Stimulated activated CD8-positive, alpha-beta memory T cell treated with anti-CD3 and anti-CD28 coated beads, Interleukin-15, amount 100 ng/mL, for 48 hours (primary cell): ENCODE measurements around the gene TXNIP.
"Not testable (repeated sequence)": the region's sequence is repeated elsewhere in the genome, so short reads cannot be mapped to it uniquely, and the experiment has no call there.

ENCODE experiments used
- DNase-seq, 2 donors: peaks; one replicate each; pipeline ENCODE4 v3.0.0-alpha.2; 2020; ENCODE audit warnings: low read depth in 2 of 2

The TXNIP gene, protein sequence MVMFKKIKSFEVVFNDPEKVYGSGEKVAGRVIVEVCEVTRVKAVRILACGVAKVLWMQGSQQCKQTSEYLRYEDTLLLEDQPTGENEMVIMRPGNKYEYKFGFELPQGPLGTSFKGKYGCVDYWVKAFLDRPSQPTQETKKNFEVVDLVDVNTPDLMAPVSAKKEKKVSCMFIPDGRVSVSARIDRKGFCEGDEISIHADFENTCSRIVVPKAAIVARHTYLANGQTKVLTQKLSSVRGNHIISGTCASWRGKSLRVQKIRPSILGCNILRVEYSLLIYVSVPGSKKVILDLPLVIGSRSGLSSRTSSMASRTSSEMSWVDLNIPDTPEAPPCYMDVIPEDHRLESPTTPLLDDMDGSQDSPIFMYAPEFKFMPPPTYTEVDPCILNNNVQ

DNA sequence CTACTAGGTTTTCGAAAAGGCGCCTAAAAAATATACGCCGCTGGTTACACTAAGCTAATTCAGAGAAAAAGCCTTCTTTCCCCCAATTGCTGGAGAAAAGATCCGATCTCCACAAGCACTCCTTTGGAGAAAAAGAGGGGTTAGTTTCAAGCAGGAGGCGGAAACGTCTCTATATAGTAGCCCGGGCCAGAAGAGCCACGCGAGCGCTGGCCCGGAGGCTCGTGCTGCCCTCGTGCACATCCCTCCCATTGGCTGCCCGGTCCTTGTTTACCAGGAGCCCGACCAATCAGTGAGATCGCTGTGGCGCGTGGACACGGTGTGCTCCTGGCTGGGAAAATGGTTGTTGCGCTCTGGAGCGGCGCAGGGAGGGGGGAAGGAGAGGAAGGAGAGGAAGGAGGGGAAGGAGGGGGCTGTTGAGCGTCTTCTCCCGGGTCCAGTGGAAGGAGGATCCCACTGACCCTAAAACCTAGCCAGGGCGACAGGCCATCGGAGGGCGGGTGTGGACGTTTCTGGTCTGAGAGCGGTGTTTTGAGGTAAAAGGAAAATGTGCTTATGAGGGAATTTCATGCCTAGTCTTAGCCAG is at the start of gene TXNIP:
TXNIP (minus strand) TSS at position 147 of the 583 bp plus-strand sequence. CDS start 313 bp downstream, outside the sequence.
- DNase-seq, result peak; percentile 92

DNA sequence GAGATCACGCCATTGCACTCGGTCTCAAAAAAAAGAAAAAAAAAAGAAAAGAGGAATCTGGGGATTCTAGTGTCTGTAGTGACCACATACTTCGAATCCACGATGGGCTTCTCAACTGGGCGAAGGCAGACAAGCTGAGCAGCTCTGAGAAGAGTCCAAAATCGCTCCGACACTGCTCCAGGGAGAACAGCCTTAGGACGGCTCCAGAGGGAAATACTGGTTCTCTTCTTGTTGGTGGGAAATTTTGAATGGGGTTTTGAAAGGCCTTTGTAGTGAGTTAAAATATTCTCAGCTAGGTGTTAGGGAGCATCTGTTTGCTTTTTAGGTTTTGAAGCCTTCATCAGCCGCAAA is 43.4 kb upstream of the TXNIP start:
- no peak for DNase-seq

DNA sequence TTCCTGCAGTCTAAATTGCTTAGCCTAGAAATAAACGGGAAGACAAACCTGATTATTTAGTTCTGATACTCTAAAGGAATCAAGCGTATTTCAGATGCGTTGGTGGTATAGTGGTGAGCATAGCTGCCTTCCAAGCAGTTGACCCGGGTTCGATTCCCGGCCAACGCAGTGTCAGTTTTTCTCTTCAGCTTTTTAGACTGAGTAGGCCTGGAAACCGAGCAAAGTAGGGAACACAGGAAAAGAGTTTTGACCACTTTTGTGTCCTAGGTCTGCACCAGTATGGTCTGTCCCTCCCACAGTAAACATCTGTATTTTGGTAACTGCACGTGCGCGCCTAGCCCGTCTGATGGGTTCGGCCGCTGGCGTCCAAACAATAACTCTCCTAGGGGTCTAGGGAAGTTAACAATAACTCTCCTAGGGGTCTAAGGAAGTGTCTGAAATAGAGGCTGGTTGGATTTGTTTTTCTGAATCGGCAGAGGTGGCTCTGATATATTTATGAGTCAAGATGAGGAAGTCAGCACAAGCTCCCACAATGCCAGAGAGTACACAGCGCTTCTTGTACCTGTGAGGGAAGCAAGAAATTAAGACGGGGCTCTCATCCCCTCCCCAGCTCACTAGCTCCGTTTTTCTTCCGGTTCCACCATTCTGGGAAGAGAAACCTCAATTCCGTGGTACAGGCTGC is 40.7 kb upstream of the TXNIP start:
- DNase-seq, result peak; percentile 61 to 63

DNA sequence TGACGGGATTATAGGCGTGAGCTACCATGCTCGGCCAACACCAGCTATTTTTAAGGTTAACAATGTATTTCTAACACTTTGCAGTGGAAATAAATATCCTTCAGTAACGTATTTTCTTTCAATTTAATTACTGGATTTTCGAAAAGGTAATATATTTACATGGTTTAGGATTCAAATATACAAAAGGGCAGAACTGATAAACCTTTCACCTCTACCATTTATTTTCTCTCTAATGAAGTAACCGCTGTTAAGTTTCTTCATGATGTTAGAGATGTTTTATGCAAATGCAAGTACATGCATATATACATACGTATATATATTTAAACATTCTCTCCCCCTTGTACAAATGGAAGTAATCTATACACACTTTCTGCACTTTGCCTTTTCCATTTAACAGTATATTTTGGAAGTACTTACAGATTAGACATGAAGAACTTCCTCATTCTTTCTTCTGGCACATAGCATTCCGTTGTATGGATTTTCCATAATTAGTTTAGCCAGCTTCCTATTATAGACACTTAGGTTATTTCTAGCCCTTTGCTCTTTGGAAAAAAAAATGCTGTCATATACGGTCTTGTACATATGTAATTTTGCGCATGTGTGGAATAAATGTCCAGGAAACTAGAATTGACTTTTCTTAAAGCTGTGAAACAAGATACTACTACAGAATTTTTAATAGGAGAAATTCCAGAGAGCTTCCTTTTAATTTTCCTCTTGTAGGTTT is 40.0 kb upstream of the TXNIP start:
- DNase-seq, result no peak

DNA sequence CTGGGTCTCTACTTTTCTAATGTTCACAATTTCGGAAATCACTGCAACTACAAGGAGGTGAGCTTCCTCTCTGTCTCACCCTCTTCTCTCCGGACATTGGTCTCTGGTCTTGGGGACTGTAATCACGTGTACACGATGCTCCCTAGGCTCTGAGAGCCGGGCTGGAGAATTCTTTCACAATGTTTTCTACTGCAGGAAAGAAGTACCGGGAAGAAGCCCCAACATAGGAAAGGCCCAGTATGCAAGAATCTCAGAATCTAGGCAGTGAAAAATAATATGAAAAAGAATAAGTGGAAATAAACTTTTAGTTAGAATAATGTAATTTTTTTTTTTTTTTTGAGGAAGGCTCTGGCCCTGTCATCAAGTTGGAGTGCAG is 38.7 kb upstream of the TXNIP start:
- no peak for DNase-seq

DNA sequence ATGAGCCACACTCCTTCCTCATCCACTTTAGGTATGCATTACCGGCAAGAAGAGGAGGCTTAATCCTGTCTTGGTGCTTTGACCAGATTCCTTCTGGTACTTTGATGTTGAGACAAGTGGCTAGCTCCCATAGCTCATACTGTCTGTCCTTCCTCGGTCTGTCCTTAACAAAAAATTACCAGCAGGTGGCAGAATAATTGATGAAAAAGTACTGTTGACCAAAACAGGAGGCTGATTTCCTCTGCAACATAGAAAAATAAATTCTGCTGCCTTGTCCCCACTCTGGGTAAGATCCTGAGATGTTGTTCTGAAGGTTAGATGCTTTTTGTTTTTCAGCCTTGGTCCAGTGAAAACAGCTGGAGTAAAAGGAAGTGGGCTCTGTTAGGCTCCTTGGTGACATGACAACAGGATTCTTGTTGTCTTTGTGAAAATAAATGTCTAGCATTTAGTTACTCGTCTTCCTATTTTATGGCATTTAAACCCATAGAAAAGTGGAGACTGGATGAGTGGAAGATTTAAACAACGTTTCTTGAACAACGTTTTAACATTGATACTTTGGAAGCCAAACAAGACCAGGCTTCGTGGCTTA is 36.3 kb upstream of the TXNIP start:
- DNase-seq, result no peak

DNA sequence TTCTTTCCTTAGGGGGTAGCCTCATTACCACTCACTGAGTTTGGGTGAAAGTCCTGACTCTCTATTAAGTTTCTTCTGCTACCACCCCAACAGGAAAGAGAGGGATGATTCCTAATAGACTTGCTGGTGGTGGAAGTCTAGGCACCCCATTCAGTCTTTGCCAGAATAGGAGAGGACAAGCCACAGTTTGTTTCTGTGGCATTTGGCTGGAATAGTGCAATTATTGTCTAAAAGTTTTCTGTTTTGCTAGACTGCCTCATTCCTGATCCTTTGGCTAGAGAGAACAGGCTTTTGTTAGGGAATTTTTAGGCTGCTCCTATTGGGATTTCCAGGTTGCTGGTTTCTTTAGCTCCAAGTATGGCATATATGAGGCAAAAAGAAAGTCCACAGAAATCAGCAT is 35.1 kb upstream of the TXNIP start:
- no peak for DNase-seq

DNA sequence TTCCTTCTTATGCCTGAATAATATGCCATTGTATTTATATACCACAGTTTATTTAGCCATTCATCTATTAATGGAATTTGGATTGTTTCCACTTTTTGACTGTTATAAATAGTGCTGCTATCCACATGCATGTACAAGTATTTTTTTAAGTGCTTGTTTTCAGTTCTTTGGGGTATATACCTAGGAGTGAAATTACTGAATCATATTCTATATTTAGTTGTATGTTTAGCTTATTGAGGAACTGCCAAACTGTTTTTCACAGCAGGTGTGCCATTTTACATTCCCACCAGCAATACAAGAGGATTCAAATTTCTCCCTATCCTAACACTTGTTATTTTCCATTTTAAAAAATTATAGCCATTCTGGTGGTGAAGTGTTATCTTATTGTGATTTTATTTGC is 32.7 kb upstream of the TXNIP start:
- DNase-seq, result no peak

DNA sequence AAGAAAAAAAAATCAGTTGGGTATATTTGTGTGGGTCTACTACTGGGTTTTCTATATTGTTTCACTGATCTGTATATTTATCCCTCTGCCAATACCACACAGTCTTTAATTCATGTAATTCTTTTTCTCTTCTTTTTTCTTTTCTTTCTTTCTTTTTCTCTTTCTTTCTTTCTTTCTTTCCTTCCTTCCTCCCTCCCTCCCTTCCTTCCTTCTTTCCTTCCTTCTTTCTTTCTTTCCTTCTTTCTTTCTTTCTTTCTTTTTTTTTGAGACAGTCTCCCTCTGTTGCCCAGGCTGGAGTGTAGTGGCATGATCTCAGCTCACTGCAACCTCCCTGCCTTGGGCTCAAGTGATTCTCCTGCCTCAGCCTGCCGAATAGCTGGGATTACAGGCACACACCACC is 30.3 kb upstream of the TXNIP start:
- DNase-seq, result not testable (repeated sequence)

DNA sequence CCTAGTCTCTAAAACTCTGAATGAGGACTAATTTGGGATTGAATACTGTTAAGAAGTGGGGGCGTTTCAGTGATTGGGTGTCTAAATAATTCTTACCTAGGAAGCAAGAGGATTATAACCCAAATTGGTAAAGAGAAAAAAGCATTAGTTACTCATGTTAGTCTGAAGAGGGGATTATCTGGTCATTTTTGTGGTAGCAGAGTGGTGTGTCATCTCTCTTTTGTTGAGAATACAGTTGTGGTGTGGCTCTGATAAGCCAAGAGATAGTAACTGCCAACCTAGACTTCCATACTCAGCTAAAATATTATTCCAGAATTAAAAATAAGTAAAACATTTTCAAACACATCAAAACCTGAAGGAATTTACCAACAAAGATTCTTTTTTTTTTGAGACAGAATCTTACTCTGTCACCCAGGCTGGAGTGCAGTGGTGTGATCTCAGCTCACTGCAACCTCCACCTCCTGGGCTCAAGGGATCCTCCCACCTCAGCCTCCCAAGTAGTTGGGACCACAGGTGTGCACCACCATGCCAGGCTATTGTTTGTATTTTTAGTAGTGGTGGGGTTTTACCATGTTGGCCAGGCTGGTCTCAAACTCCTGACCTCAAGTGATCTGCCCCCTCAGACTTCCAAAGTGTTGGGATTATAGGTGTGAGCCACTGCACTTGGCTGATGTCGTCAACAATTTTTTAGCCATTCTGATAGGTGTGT is 29.6 kb upstream of the TXNIP start:
- not testable (repeated sequence) for DNase-seq

DNA sequence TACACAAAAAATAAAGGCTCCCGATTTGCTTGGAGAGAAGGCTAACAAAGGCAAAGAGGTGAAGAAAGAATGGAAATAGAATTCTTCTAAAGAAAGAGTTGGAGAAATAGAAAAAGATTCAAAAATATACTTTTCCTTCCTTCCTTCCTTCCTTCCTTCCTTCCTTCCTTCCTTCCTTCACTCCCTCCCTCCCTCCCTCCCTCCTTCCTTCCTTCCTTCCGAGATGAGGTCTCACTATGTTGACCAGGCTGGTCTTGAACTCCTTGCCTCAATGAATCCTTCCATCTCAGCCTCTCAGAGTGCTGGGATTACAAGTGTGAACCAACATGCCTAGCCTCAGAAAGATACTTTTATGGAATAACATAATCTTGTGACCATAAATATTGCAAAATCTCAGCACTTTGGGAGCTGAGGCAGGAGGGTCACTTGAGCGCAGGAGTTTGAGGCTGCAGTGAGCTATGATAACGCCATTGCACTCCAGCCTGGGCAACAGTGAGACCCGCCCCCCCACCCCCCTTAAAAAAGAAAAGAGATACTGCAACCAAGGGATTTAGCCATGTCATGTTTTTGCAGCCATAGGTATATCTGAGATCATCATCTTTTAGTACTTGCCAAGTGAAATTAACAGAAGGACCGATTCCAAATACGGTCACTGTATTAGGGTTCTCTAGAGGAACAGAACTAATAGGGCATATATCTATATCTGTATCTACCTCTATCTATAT is 26.2 kb upstream of the TXNIP start:
- DNase-seq, result no peak

DNA sequence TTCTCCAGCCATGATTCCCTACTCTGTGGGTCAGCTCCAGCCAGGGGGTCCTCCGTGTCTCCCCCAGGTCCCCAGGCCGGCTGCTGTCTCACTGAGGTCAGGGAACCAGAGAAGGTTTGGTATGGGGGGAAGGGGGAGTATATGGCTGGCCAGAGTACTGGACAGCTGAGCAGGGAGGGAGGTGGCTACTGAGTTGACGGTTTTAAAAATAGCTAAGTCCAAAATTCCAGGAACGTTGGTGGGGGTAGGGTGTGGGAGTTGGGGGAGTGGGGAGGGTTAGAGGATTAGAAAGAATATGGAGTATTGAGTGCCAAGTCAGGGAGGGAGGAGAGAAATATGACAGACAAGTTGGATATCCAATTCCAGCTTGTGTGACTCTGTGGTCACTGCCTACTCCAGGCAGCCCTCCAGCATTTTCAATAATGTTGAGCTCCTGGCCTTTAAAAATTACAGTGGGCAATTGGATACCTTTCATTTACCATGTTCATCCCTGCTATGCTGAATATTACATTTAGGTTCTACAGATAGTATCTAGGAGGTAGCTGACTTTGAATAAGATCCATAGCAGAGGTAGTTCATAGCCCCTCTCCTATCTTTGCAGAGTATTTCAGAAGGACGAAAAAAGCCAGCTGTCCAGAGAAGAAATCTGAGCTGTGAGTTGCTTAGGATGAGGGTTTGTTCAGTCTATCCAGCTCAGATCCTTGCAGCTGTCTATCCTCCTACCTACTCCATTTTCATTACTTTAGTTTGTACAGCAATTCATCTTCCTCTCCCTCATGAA is 25.4 kb upstream of the TXNIP start, which contains the start of gene HJV:
HJV (minus strand) TSS at position 114 of the 781 bp plus-strand sequence. CDS start 1,504 bp downstream, outside the sequence.
- no peak for DNase-seq

DNA sequence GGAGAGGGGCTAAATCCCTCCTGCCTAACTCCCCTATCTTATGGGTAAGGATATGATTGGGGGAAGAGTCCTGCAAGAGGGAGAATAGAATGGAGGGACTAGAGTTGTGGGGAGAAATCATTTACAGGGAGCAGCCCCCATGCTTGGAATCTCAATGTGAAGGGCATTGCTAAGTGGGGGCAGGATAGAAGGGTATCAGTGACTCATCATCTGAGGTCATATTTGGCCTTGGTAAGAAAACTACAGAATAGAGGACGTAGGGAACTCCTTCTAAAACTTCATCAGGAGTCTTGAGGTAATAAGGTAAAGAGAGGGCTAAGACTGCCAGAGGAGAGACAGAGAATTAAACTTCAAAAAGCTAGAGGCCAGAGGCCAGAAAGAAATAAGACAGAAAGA is 24.7 kb upstream of the TXNIP start:
- DNase-seq, result no peak

DNA sequence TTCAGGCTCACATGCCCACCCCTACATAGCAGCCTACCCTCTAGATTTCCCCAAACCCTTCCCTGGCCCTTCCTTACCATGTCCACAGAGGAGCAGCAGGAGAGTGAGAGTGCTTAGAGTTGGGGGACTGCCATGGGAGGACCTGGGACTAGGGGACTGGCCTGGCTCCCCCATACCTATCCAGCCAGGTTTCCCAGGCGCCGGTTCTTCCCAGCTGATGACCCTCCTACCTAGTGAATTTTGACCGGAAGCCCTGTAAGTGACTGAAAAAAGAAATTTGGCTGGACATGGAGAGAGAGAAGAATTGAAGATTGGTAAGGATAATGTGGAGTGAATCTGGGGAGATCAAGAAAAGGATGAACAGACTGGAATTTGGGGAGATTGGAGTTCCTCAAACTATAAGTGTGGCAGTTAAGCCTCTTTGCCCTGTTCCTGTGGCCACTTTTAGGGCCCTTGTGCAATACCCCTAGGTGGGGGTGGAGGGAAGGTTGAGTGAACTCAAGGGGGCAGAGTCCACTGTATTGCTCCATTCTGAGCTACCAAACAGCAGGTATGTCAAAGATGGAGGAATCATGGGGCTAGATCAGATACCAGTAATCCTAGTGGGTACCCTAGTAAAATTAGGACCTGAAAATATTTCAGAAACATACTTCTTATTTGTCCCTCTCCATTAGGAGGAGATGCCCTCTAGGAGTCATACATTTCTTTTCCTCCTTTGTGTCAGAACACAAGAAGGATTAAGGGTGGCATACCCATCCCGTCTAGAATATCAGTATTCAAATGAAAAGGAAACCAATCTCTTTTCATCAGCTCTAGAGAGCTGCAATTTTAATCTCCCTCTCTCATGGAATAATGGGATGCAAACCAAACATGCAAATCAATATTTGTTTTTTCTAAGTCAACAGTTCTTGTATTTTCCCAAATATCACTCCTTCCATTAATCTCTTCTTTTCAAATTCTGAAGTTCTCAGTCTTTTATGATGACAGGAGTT is 24.0 kb upstream of the TXNIP start:
- no peak for DNase-seq

DNA sequence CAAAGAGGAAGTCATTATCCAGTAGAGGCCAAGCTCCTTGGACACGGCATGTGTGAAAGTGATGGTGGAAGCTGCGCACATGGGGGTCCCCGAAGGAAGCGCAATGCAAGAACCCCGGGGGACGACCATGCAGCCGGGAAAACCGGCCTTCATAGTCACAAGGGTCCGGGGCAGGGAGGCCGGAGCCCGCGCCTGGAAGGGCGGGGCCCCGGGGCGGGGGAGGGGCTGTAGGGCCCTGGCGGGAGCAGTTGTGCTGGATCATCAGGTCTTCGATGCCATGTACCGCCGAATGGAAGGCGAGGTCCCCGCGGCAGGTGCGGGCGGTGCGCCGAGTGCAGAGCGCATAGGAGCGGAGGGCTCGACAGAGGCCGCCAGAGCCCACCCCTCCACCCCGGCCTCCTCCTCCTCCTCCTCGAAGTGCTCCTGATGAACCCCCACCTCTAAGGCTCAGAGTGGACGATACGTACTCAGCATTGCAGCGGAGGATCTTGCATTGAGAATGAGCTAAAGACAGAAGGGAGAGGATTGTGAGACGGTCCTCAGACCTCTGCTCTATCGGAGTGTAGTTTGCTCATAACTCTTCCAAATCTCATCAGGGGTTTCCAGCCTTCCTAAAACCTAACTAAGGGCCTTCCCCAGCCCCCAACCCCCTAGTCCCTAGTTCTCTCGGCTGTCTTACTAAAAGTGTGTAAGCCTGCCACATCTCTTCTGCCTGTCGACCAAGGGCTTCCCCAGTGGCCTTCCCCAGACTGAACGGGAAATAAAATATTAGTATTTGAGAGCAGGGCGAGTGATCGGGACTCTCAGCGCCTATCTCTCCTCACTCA is 23.1 kb upstream of the TXNIP start:
- DNase-seq, result no peak

DNA sequence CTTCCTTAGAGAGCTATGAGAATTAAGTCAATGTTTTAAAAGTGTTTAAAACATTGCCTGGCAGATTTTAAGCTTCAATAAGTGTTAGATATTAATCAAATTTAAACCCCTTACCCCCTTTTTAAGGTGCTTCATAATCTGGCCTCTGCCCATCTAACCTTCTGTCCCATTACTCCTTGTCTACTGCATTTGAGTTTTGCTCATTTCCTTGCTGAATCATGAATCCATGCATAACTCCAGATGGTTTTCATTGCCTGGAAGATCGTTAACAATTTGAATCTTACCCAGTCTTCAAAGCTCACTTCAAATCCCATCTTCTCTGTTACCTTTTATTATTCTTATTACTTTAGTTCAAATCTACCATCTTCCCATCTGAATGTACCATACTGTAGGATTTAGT is 20.5 kb upstream of the TXNIP start:
- DNase-seq, result no peak

DNA sequence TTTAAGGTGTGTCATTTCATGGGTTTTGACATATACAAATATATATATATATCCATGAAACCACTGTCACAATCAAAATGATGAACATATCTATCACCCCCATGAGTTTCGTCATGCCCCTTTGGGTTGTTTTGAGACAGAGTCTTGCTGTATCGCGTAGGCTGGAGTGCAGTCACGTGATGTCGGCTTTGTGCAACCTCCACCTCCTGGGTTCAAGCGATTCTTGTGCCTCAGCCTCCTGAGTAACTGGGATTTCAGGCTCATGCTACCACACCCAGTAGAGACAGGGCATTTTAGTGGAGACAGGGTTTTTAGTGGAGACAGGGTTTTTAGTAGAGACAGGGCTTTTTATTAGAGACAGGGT is 17.2 kb upstream of the TXNIP start:
- DNase-seq, result no peak
